ENCODE results near the gene EML4.
"Not testable (repeated sequence)": the region's sequence is repeated elsewhere in the genome, so short reads cannot be mapped to it uniquely, and the experiment has no call there.

Gene EML4

GRCh38 chr2:42310007-42310515 lies 140.9 kb downstream of the EML4 start:
- no peak for ATAC-seq
- DNase-seq: no peak

GRCh38 chr2:42312106-42312505 lies 143.0 kb downstream of the EML4 start:
- no peak for ATAC-seq
- no peak for DNase-seq

GRCh38 chr2:42314892-42315468 lies 145.8 kb downstream of the EML4 start:
- ATAC-seq (no peak), DNase-seq (no peak)

- ATAC-seq: no peak
- no peak for DNase-seq
Measured at GRCh38 chr2:42315844-42316470, 146.8 kb downstream of the EML4 start.

- DNase-seq (no peak), ATAC-seq (no peak)
Measured at GRCh38 chr2:42316910-42317309, 147.8 kb downstream of the EML4 start.

GRCh38 chr2:42317486-42317885 lies 148.3 kb downstream of the EML4 start:
- ATAC-seq: no peak
- no peak for DNase-seq

- DNase-seq (no peak), ATAC-seq (no peak)
Measured at GRCh38 chr2:42317945-42318344, 148.8 kb downstream of the EML4 start.

GRCh38 chr2:42319265-42319664 lies 150.1 kb downstream of the EML4 start:
- ATAC-seq (no peak), DNase-seq (no peak)

- DNase-seq (no peak), ATAC-seq (no peak)
Measured at GRCh38 chr2:42321452-42322064, 152.4 kb downstream of the EML4 start.

- DNase-seq: no peak
Measured at GRCh38 chr2:42324244-42324643, 155.1 kb downstream of the EML4 start.

GRCh38 chr2:42324949-42325348 lies 155.8 kb downstream of the EML4 start:
- ATAC-seq (no peak), DNase-seq (no peak)

More at GRCh38 chr2:42324244-42324643, 155.1 kb downstream of the EML4 start:
- ATAC-seq: no peak

- no peak for ATAC-seq
- no peak for DNase-seq
Measured at GRCh38 chr2:42325609-42326008, 156.5 kb downstream of the EML4 start.

GRCh38 chr2:42327125-42327524 lies 158.0 kb downstream of the EML4 start:
- no peak for ATAC-seq

GRCh38 chr2:42328148-42328833 lies 159.1 kb downstream of the EML4 start:
- DNase-seq: no peak
- no peak for ATAC-seq

More at GRCh38 chr2:42327125-42327524, 158.0 kb downstream of the EML4 start:
- no peak for DNase-seq

GRCh38 chr2:42328923-42329322 lies 159.8 kb downstream of the EML4 start:
- no peak for DNase-seq
- ATAC-seq: no peak

- ATAC-seq (no peak), DNase-seq (no peak)
Measured at GRCh38 chr2:42329736-42330135, 160.6 kb downstream of the EML4 start.

- DNase-seq: no peak
- no peak for ATAC-seq
Measured at GRCh38 chr2:42331569-42332284, 162.6 kb downstream of the EML4 start.

- DNase-seq (no peak), ATAC-seq (no peak)
Measured at GRCh38 chr2:42332575-42332974, 163.4 kb downstream of the EML4 start.

GRCh38 chr2:42333579-42333978 lies 164.4 kb downstream of the EML4 start:
- ATAC-seq: no peak
- no peak for DNase-seq

GRCh38 chr2:42334220-42334619 lies 165.1 kb downstream of the EML4 start:
- no peak for ATAC-seq
- DNase-seq: no peak

GRCh38 chr2:42334865-42335264 lies 165.7 kb downstream of the EML4 start:
- DNase-seq, ATAC-seq: not testable (repeated sequence)

- ATAC-seq: no peak
- DNase-seq: no peak
Measured at GRCh38 chr2:42335514-42336104, 166.5 kb downstream of the EML4 start.
